IMR-90 (cell line): ENCODE results near the gene SERPINA1. TPM values are rescaled to one million over a fixed set of nuclear protein-coding genes. Genes with fewer than 3 reads are reported as not detected.

Source experiments
- ATAC-seq: fragments of 200-7000 bp; cut with Tn5 transposase; 2 replicates; pipeline ENCODE4 v1.9.1; 2020; ENCODE audit warnings: low read depth, mild to moderate bottlenecking, moderate library complexity
- BruUV-seq: library from RNA; stranded (reverse); fragments of 400-500 nt; replicated peaks from 2 replicates; lab custom pipeline; 2021; lab: Mats Ljungman, UMichigan
- CTCF ChIA-PET: fragments of 300-600 bp; formaldehyde crosslinking; extraction: SDS; loops from one replicate; lab custom pipeline; 2021; ENCODE audit warnings: antibody characterized with exemption; lab: Yijun Ruan, JAX
- POLR2A ChIA-PET: fragments of 300-600 bp; sonication (Branson Sonifier 250); formaldehyde crosslinking; loops from one replicate; lab custom pipeline; 2022; ENCODE audit warnings: antibody characterized with exemption; ENCODE audit not compliant: unreplicated experiment; lab: Charles Lee
- DNase-seq: peaks from one replicate; pipeline ENCODE4 v3.0.0; 2013
- H2AFZ ChIP-seq: replicated peaks from 2 replicates; pipeline ENCODE3; 2013; ENCODE audit warnings: low read length, mild to moderate bottlenecking; ENCODE audit not compliant: poor library complexity
- H2AK5ac ChIP-seq: 2 replicates; pipeline ENCODE4 v1.6.1; 2013; ENCODE audit warnings: low read depth, low read length, inconsistent platforms
- H2AK9ac ChIP-seq: replicated peaks from 2 replicates; pipeline ENCODE3; 2013; ENCODE audit warnings: mild to moderate bottlenecking, low read depth, low read length, moderate library complexity; ENCODE audit not compliant: poor library complexity
- H2BK120ac ChIP-seq: 2 replicates; pipeline ENCODE4 v1.6.1; 2013; ENCODE audit warnings: low read depth, low read length, inconsistent platforms
- H2BK15ac ChIP-seq: 3 replicates; pipeline ENCODE4 v1.6.1; 2013; ENCODE audit warnings: low read depth, low read length, inconsistent platforms
- H2BK20ac ChIP-seq: 2 replicates; pipeline ENCODE4 v1.6.1; 2013; ENCODE audit warnings: low read depth, mild to moderate bottlenecking, inconsistent platforms, low read length, moderate library complexity
- H2BK5ac ChIP-seq: 2 replicates; pipeline ENCODE4 v1.6.1; 2013; ENCODE audit warnings: mild to moderate bottlenecking, low read depth, low read length, inconsistent platforms; ENCODE audit not compliant: poor library complexity, severe bottlenecking
- H3K14ac ChIP-seq: replicated peaks from 2 replicates; pipeline ENCODE4 v1.6.1; 2013; ENCODE audit warnings: low read depth, low read length, inconsistent platforms
- H3K18ac ChIP-seq: 2 replicates; pipeline ENCODE4 v1.6.1; 2013; ENCODE audit warnings: low read depth, low read length, control low read depth
- H3K23ac ChIP-seq: 2 replicates; pipeline ENCODE4 v1.6.1; 2013; ENCODE audit warnings: low read depth, low read length, inconsistent platforms
- H3K27ac ChIP-seq: 2 replicates; pipeline ENCODE4 v1.5.1; 2013; ENCODE audit warnings: mild to moderate bottlenecking, control low read depth, low read length; ENCODE audit not compliant: insufficient read depth
- H3K27me3 ChIP-seq: 2 replicates; pipeline ENCODE4 v1.6.1; 2013; ENCODE audit warnings: low read length; ENCODE audit not compliant: control insufficient read depth, insufficient read depth
- H3K36me3 ChIP-seq: 2 replicates; pipeline ENCODE4 v1.6.1; 2013; ENCODE audit warnings: low read length, mixed read lengths; ENCODE audit not compliant: control insufficient read depth, insufficient read depth
- H3K4ac ChIP-seq: 2 replicates; pipeline ENCODE4 v1.6.1; 2013; ENCODE audit warnings: low read depth, low read length, inconsistent platforms
- H3K4me1 ChIP-seq: 2 replicates; pipeline ENCODE4 v1.6.1; 2013; ENCODE audit warnings: low read length, mixed read lengths; ENCODE audit not compliant: control insufficient read depth, insufficient read depth
- H3K4me2 ChIP-seq: 2 replicates; pipeline ENCODE4 v1.6.1; 2013; ENCODE audit warnings: low read depth, mild to moderate bottlenecking, control low read depth, low read length, moderate library complexity
- H3K4me3 ChIP-seq: 2 replicates; pipeline ENCODE4 v1.5.1; 2013; ENCODE audit warnings: low read depth, mild to moderate bottlenecking, control low read depth, low read length, moderate library complexity; ENCODE audit not compliant: insufficient read depth
- H3K56ac ChIP-seq: 2 replicates; pipeline ENCODE4 v1.6.1; 2013; ENCODE audit warnings: low read length, inconsistent platforms; ENCODE audit not compliant: insufficient read depth; ENCODE audit errors: extremely low read depth
- H3K79me1 ChIP-seq, 2 experiments: 2 replicates each; pipeline ENCODE4 v1.6.1; 2013; ENCODE audit warnings: low read length in 2 of 2, inconsistent platforms in 1 of 2, low read depth in 1 of 2
- H3K9ac ChIP-seq: 2 replicates; pipeline ENCODE4 v1.6.1; 2013; ENCODE audit warnings: low read depth, low read length, control low read depth
- H3K9me1 ChIP-seq: 2 replicates; pipeline ENCODE4 v1.6.1; 2013; ENCODE audit warnings: low read length, inconsistent platforms; ENCODE audit not compliant: insufficient read depth
- H3K9me3 ChIP-seq: 2 replicates; pipeline ENCODE4 v1.6.1; 2013; ENCODE audit warnings: low read length; ENCODE audit not compliant: control insufficient read depth, insufficient read depth
- H4K20me1 ChIP-seq: 2 replicates; pipeline ENCODE4 v1.6.1; 2013; ENCODE audit warnings: low read length, inconsistent platforms; ENCODE audit not compliant: insufficient read depth
- H4K5ac ChIP-seq: 2 replicates; pipeline ENCODE4 v1.6.1; 2013; ENCODE audit warnings: mild to moderate bottlenecking, low read depth, low read length, control low read depth
- H4K8ac ChIP-seq, 2 experiments: 2 replicates each; pipeline ENCODE4 v1.6.1; 2013; ENCODE audit warnings: low read depth in 2 of 2, low read length in 2 of 2, control low read depth in 1 of 2, inconsistent platforms in 1 of 2
- H4K91ac ChIP-seq: 2 replicates; pipeline ENCODE4 v1.6.1; 2013; ENCODE audit warnings: low read depth, low read length, inconsistent platforms; ENCODE audit not compliant: insufficient read depth
- BHLHE40 ChIP-seq: fragments of 150-350 bp; IDR thresholded peaks from 2 replicates; pipeline ENCODE4 v1.6.1; 2016; ENCODE audit warnings: mild to moderate bottlenecking, low read depth, low read length
- CEBPB ChIP-seq: IDR thresholded peaks from 2 replicates; pipeline ENCODE4 v1.6.1; 2012; ENCODE audit warnings: low read depth, low read length, improper control_type of control experiment
- CTCF ChIP-seq: conservative IDR thresholded peaks from 2 replicates; pipeline ENCODE4 v1.5.1; 2012; ENCODE audit warnings: mild to moderate bottlenecking, low read depth, low read length, improper control_type of control experiment
- FOS ChIP-seq: fragments of 150-350 bp; IDR thresholded peaks from 2 replicates; pipeline ENCODE4 v1.6.1; 2016; ENCODE audit warnings: low read depth, low read length
- MAZ ChIP-seq: IDR thresholded peaks from 2 replicates; pipeline ENCODE4 v1.6.1; 2012; ENCODE audit warnings: low read depth, mild to moderate bottlenecking, low read length, improper control_type of control experiment, moderate library complexity, borderline replicate concordance
- NFE2L2 ChIP-seq: fragments of 150-350 bp; IDR thresholded peaks from 2 replicates; pipeline ENCODE4 v1.6.1; 2016; ENCODE audit warnings: low read depth, mild to moderate bottlenecking, low read length
- POLR2A ChIP-seq: IDR thresholded peaks from 2 replicates; pipeline ENCODE4 v1.6.1; 2012; ENCODE audit warnings: mild to moderate bottlenecking, low read depth, low read length
- RFX5 ChIP-seq: IDR thresholded peaks from 2 replicates; pipeline ENCODE4 v1.8.0; 2012; ENCODE audit warnings: low read depth, mild to moderate bottlenecking, low read length, moderate library complexity
- SMC3 ChIP-seq: fragments of 150-350 bp; IDR thresholded peaks from 2 replicates; pipeline ENCODE4 v1.6.1; 2016; ENCODE audit warnings: low read depth, mild to moderate bottlenecking, antibody characterized with exemption, low read length, moderate library complexity
- WGBS, 2 experiments: methylation state at CpG; one replicate each; pipeline versions ENCODE4 v1.1.5 to v1.1.7; 2013; ENCODE audit warnings: missing lambda C conversion rate in 2 of 2; ENCODE audit not compliant: insufficient read length in 1 of 2; ENCODE audit errors: extremely low coverage in 2 of 2; 5-methylcytosine and 5-hydroxymethylcytosine counted together
- dilution Hi-C: fragments of 300-500 bp; cut with HindIII; formaldehyde crosslinking; loops from one replicate; pipeline ENCODE4 v1.14.3; 2018; ENCODE audit warnings: low sequenced_read_pairs; ENCODE audit not compliant: unreplicated experiment
- in situ Hi-C: fragments of 300-500 bp; cut with MboI; formaldehyde crosslinking; loops from 3 replicates; pipeline ENCODE4 v1.14.3; 2019; ENCODE audit warnings: low sequenced_read_pairs, inconsistent platforms, mixed read lengths
- intact Hi-C: fragments of 100-400 bp; cut with micrococcal nuclease; formaldehyde crosslinking; loops from 2 replicates; pipeline ENCODE4 v1.10.0; 2022
- polyA plus RNA-seq, 3 experiments: library from polyadenylated mRNA; depleted of rRNA; stranded (reverse); fragments of >200 nt; gene quantifications; 2 replicates each; pipeline ENCODE4 v1.2.3, GENCODE V29; 2012; ENCODE audit warnings: low replicate concordance in 1 of 3
- total RNA-seq: library from RNA; depleted of rRNA; stranded (reverse); fragments of >200 nt; gene quantifications from 2 replicates; pipeline ENCODE4 v1.2.3, GENCODE V29; 2012

SERPINA1 gene
- total and polyA plus RNA-seq, 2 of the 4 experiments (the other 2 are of a cell fraction) = 0.54 to 1.2 TPM

GRCh38 chr14:94393474-94393873, 5.1 kb upstream of the SERPINA1 start:
- Histone ChIP-seq H3K4me1 (no peaks in the 10 kb centered on the region), H2BK5ac (no peak overlapping the region), H4K8ac (no peak overlapping the region), H3K18ac (no peak overlapping the region), H3K23ac (no peak overlapping the region), H3K56ac (no peak overlapping the region), H3K4ac (no peak overlapping the region), H3K27me3 (no peaks in the 10 kb centered on the region), H2BK20ac (no peak overlapping the region), H3K4me3 (no peak overlapping the region), H2AK9ac (no peak overlapping the region), H3K36me3 (no peaks in the 10 kb centered on the region), H3K14ac (no peak overlapping the region), H3K4me2 (no peak overlapping the region), H4K20me1 (no peaks in the 10 kb centered on the region), H2BK120ac (no peak overlapping the region), H2BK15ac (no peak overlapping the region), H2AFZ (no peak overlapping the region), H3K79me1 (no peaks in the 10 kb centered on the region), H4K5ac (no peak overlapping the region), H4K91ac (no peak overlapping the region), H3K9ac (no peak overlapping the region), H2AK5ac (no peak overlapping the region), H3K9me1 (no peaks in the 10 kb centered on the region), H3K27ac (no peak overlapping the region), H3K9me3 (no peaks in the 10 kb centered on the region)
- BruUV-seq = no TSS peak
- 82% methylated on average over 5 of the region's 10 CpGs; no CpG with 5 or more reads in 1 of the 2 experiments for WGBS, 2 experiments
- POLR2A ChIA-PET = no interaction called here
- CTCF ChIA-PET = no interaction called here
- dilution Hi-C loops (no loop called here), intact Hi-C loops (no loop called here), in situ Hi-C loops (no loop called here)
- TF ChIP-seq FOS (no peak), NFE2L2 (no peak), POLR2A (no peak), MAZ (no peak), BHLHE40 (no peak), RFX5 (no peak), CEBPB (no peak), SMC3 (no peak), CTCF (no peak)
- ATAC-seq = no peak
- DNase-seq = no peak
